ENCODE results near the gene SCGB3A1.

Gene SCGB3A1

DNA sequence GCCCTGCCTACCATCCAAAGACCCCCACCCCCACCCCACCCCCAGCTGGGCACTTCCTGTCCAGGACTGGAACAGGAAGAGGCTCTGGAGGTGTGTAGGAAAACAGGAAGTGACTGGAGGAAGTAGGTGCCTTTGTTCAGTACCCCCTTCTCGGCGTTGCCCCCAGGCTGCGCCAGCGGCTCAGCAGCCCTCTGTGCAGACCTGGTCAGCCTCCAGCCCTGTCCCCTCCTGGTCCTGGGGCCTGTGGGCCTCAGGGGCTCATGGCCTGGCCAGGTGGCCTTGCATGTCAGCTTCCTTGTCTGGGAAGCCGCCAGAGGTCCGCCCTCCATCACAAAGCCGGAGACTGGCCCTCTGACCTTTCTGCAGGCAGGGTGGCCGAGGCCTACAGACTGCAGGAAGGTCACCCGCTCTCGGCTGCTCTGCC lies 32.1 kb upstream of the SCGB3A1 start:
- TF ChIP-seq TAF1 (IDR thresholded peaks at IDR 0.05; ENCODE audit: borderline replicate concordance, insufficient read depth, low read length) (no peak), SIN3A (IDR thresholded peaks at IDR 0.05; ENCODE audit: borderline replicate concordance, insufficient read depth, low read length) (no peak), FOXP2 (optimal IDR thresholded peaks at IDR 0.05; ENCODE audit: borderline replicate concordance, extremely low read depth, extremely low read length, insufficient read depth) (no peak), POLR2AphosphoS5 (IDR thresholded peaks at IDR 0.05; ENCODE audit: low read depth, low read length) (no peak)
- TF ChIP-seq, protein P1, sequence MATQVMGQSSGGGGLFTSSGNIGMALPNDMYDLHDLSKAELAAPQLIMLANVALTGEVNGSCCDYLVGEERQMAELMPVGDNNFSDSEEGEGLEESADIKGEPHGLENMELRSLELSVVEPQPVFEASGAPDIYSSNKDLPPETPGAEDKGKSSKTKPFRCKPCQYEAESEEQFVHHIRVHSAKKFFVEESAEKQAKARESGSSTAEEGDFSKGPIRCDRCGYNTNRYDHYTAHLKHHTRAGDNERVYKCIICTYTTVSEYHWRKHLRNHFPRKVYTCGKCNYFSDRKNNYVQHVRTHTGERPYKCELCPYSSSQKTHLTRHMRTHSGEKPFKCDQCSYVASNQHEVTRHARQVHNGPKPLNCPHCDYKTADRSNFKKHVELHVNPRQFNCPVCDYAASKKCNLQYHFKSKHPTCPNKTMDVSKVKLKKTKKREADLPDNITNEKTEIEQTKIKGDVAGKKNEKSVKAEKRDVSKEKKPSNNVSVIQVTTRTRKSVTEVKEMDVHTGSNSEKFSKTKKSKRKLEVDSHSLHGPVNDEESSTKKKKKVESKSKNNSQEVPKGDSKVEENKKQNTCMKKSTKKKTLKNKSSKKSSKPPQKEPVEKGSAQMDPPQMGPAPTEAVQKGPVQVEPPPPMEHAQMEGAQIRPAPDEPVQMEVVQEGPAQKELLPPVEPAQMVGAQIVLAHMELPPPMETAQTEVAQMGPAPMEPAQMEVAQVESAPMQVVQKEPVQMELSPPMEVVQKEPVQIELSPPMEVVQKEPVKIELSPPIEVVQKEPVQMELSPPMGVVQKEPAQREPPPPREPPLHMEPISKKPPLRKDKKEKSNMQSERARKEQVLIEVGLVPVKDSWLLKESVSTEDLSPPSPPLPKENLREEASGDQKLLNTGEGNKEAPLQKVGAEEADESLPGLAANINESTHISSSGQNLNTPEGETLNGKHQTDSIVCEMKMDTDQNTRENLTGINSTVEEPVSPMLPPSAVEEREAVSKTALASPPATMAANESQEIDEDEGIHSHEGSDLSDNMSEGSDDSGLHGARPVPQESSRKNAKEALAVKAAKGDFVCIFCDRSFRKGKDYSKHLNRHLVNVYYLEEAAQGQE (IDR thresholded peaks at IDR 0.05; ENCODE audit: insufficient read depth in 1 of 2, low read depth in 2 of 2, low read length in 2 of 2), result no peak

DNA sequence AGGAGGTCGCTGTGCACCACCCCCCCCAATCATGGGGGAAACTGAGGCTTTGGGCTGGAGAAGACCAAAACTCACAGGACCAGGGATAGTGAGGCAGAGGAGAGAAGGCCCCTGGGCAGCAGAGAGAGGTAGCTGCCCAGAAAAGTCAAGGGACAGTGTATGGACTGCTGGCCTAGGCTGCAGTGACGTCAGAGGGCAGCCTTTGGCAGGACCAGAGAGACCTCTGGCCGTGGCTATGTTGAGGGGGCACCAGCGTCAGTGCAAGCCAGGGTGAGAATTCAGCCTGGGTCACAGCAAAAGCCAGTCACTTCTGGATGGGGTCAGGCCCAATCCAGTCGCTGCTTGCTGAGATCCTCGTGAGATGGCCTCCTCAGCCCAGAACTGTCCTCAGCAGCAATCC lies 31.6 kb upstream of the SCGB3A1 start:
- no peak for TF ChIP-seq FOXP2 (optimal IDR thresholded peaks at IDR 0.05; ENCODE audit: borderline replicate concordance, extremely low read depth, extremely low read length, insufficient read depth)
- TF ChIP-seq POLR2AphosphoS5 (IDR thresholded peaks at IDR 0.05; ENCODE audit: low read depth, low read length), result no peak
- TF ChIP-seq, protein P1 (IDR thresholded peaks at IDR 0.05; ENCODE audit: insufficient read depth in 1 of 2, low read depth in 2 of 2, low read length in 2 of 2), result no peak
- no peak for TF ChIP-seq TAF1 (IDR thresholded peaks at IDR 0.05; ENCODE audit: borderline replicate concordance, insufficient read depth, low read length)
- TF ChIP-seq SIN3A (IDR thresholded peaks at IDR 0.05; ENCODE audit: borderline replicate concordance, insufficient read depth, low read length), result no peak

DNA sequence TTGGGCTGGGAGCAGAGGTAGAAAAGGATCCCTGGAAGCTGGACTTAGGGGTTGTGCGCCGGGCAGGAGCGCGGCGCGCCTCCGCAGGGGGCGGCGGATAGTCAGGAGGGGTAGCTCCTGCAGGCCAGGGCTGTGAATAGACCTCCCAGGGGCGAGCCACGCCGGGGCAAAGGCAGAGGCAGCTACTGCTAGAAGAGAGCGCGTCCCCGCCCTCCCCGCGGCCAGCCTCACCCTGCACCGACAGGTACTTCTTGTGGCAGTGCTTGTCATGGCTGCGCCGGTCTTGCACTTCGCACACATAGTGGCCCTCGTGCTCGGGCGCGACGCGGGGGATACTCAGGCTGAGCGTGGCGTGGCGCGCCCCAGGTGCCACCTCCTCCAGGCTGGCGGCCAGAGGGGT lies 30.0 kb upstream of the SCGB3A1 start:
- TF ChIP-seq SIN3A (IDR thresholded peaks at IDR 0.05; ENCODE audit: borderline replicate concordance, insufficient read depth, low read length) (no peak), FOXP2 (optimal IDR thresholded peaks at IDR 0.05; ENCODE audit: borderline replicate concordance, extremely low read depth, extremely low read length, insufficient read depth) (no peak), POLR2AphosphoS5 (IDR thresholded peaks at IDR 0.05; ENCODE audit: low read depth, low read length) (no peak), TAF1 (IDR thresholded peaks at IDR 0.05; ENCODE audit: borderline replicate concordance, insufficient read depth, low read length) (no peak)
- TF ChIP-seq, protein P1 (IDR thresholded peaks at IDR 0.05; ENCODE audit: insufficient read depth in 1 of 2, low read depth in 2 of 2, low read length in 2 of 2), result no peak

DNA sequence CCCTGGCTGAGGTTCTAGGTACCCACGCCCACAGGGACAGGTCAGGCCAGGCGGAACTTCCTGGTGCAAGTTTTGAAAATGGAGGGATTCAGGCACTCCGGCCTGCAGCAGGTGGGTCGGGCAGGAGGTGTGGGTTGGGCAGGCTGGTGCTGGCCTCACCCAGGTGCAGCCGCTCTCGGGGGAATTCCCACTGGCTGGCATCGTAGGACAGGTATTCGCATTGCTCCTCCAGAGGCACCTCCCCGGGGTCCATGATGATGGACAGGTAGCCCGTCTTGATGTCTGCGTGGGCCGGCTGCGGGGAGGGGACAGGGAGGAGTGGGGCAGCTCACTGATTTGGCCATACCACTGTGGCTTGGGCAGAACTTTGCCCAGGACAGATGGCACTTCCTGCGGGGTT lies 28.7 kb upstream of the SCGB3A1 start:
- TF ChIP-seq, protein P1 (IDR thresholded peaks at IDR 0.05; ENCODE audit: insufficient read depth in 1 of 2, low read depth in 2 of 2, low read length in 2 of 2), result no peak
- no peak for TF ChIP-seq SIN3A (IDR thresholded peaks at IDR 0.05; ENCODE audit: borderline replicate concordance, insufficient read depth, low read length)
- no peak for TF ChIP-seq FOXP2 (optimal IDR thresholded peaks at IDR 0.05; ENCODE audit: borderline replicate concordance, extremely low read depth, extremely low read length, insufficient read depth)
- TF ChIP-seq POLR2AphosphoS5 (IDR thresholded peaks at IDR 0.05; ENCODE audit: low read depth, low read length), result no peak
- TF ChIP-seq TAF1 (IDR thresholded peaks at IDR 0.05; ENCODE audit: borderline replicate concordance, insufficient read depth, low read length), result no peak

DNA sequence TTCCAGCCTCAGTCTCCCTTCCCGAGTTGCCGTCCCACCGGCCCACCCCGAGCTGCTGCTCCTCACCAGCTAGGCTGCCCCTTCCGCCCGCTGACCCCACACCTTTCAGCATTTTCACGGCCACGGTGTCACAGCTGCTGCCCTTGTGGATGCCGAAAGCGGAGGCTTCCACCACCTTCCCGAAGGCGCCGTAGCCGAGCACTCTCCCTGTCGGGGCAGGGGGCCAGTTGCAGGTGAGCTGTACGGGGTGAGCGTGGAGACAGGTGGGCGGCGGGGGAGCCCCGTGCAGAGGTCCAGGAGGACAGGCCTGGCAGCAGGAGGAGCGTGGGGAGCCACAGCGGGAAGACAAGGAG lies 28.2 kb upstream of the SCGB3A1 start:
- TF ChIP-seq POLR2AphosphoS5 (IDR thresholded peaks at IDR 0.05; ENCODE audit: low read depth, low read length) (no peak), SIN3A (IDR thresholded peaks at IDR 0.05; ENCODE audit: borderline replicate concordance, insufficient read depth, low read length) (no peak), FOXP2 (optimal IDR thresholded peaks at IDR 0.05; ENCODE audit: borderline replicate concordance, extremely low read depth, extremely low read length, insufficient read depth) (no peak), TAF1 (IDR thresholded peaks at IDR 0.05; ENCODE audit: borderline replicate concordance, insufficient read depth, low read length) (no peak)
- TF ChIP-seq, protein P1 (IDR thresholded peaks at IDR 0.05; ENCODE audit: insufficient read depth in 1 of 2, low read depth in 2 of 2, low read length in 2 of 2), result no peak

Measured in PFSK-1 (cell line).